ENCODE data around the gene CACNB4. TPM values are rescaled to one million over a fixed set of nuclear protein-coding genes. Genes with fewer than 3 reads are reported as not detected.

The CACNB4 gene
- 1 to 10 TPM; 1.3 to 5.1 (median 2.3) TPM for total RNA-seq
- under 1 TPM; 0.14 to 0.52 (median 0.42) TPM for polyA plus RNA-seq
- long read RNA-seq, donor 1 = 0 reads
- long read RNA-seq, donor 2, full-length matches to known transcripts = 2 of 2 reads
- long read RNA-seq, donor 2, partial matches to known transcripts = 0 of 2 reads
- long read RNA-seq, donor 2, other reads (novel, unspliced or antisense) = 0 of 2 reads

GRCh38 chr2:152098496-152099366 lies at the start of gene CACNB4:
Gene CACNB4, minus strand, starts transcription at chr2:152099044.
- Histone ChIP-seq H3K36me3 (no peaks in the 10 kb centered on the region), H3K27me3 (replicated peaks in 1 of 7) (peaks cover 0 to 58% (median 32%) of the 10 kb centered on the region in 7 donors), H3K4me3 (peak within 1 kb of the TSS; percentile 48 to 81 (median 56)), H3K27ac (peak within 1 kb of the TSS in 2 of 8 donors; percentile 2 to 30), H3K4me1 (peaks cover 0 to 33% (median 26%) of the 10 kb centered on the region in 6 donors), H3K9me3 (no peaks in the 10 kb centered on the region)
- TF ChIP-seq CTCF (IDR thresholded peaks at IDR 0.05 in 8 of 11, conservative IDR thresholded peaks at IDR 0.05 in 3 of 11) (no peak), POLR2A (IDR thresholded peaks at IDR 0.05) (no peak), POLR2AphosphoS5 (IDR thresholded peaks at IDR 0.05) (peak in 1 of 3 donors; percentile 8)
- peak; percentile 81 for DNase-seq
- WGBS, 5 donors = 0 to 2% (median 1%) methylated on average over 59 to 73 of the region's 73 CpGs
- intact Hi-C loops (cut with DNase I; ENCODE audit: low total_unique reads) = no loop called here

- H3K4me3 ChIP-seq = no peak overlapping the region
- no peak for TF ChIP-seq CTCF (IDR thresholded peaks at IDR 0.05 in 8 of 11, conservative IDR thresholded peaks at IDR 0.05 in 3 of 11)
- no peak for TF ChIP-seq POLR2AphosphoS5 (IDR thresholded peaks at IDR 0.05)
- no peak for TF ChIP-seq POLR2A (IDR thresholded peaks at IDR 0.05)
- H3K9me3 ChIP-seq = no peaks in the 10 kb centered on the region
- no peak overlapping the region for H3K27ac ChIP-seq
- intact Hi-C loops (cut with DNase I; ENCODE audit: low total_unique reads) = no loop called here
- H3K27me3 ChIP-seq (replicated peaks in 1 of 7) = no peaks in the 10 kb centered on the region
- WGBS, 5 donors = 81 to 83% (median 82%) methylated on average over 5 of the region's 5 CpGs
- H3K36me3 ChIP-seq = peaks cover 0 to 71% (median 14%) of the 10 kb centered on the region in 6 donors
- no peak for DNase-seq
- no peaks in the 10 kb centered on the region for H3K4me1 ChIP-seq
Observed at GRCh38 chr2:152134488-152135280, 35.8 kb upstream of the CACNB4 start.

- Histone ChIP-seq H3K27ac (no peak overlapping the region), H3K9me3 (no peaks in the 10 kb centered on the region), H3K4me3 (no peak overlapping the region), H3K27me3 (replicated peaks in 1 of 7) (no peaks in the 10 kb centered on the region), H3K36me3 (peaks cover 0 to 81% (median 14%) of the 10 kb centered on the region in 6 donors), H3K4me1 (no peaks in the 10 kb centered on the region)
- no peak for TF ChIP-seq POLR2AphosphoS5 (IDR thresholded peaks at IDR 0.05)
- no peak for TF ChIP-seq CTCF (IDR thresholded peaks at IDR 0.05 in 8 of 11, conservative IDR thresholded peaks at IDR 0.05 in 3 of 11)
- TF ChIP-seq POLR2A (IDR thresholded peaks at IDR 0.05) = no peak
- DNase-seq = no peak
- WGBS, 5 donors = 91 to 98% (median 93%) methylated on average over 1 of the region's 1 CpG
- intact Hi-C loops (cut with DNase I; ENCODE audit: low total_unique reads) = no loop called here
Observed at GRCh38 chr2:152132306-152132705, 33.5 kb upstream of the CACNB4 start.
